ENCODE data around the gene DNAJB4. TPM values are rescaled to one million over a fixed set of nuclear protein-coding genes. Genes with fewer than 3 reads are reported as not detected.

The DNAJB4 gene
- total and polyA plus RNA-seq, 2 of the 13 experiments (the other 11 are each of a cell fraction or from before 2014, with no cell fraction given), result 4.4 to 18.6 TPM

- TF ChIP-seq TEAD3 (CRISPR knock-in tag; optimal IDR thresholded peaks at IDR 0.05; ENCODE audit: borderline replicate concordance) (no peak), ZFP36 (IDR thresholded peaks at IDR 0.05; ENCODE audit: borderline replicate concordance, low read depth, low read length, partially characterized antibody) (no peak), CEBPG (CRISPR knock-in tag; IDR thresholded peaks at IDR 0.05) (no peak), SPEN (CRISPR knock-in tag; IDR thresholded peaks at IDR 0.05; ENCODE audit: low read depth) (no peak), ATM (IDR thresholded peaks at IDR 0.05; ENCODE audit: borderline replicate concordance) (no peak), FLYWCH1 (CRISPR knock-in tag; IDR thresholded peaks at IDR 0.05) (no peak), ZNF501 (CRISPR knock-in tag; IDR thresholded peaks at IDR 0.05) (no peak), HNF1A (IDR thresholded peaks at IDR 0.05; ENCODE audit: low read depth) (no peak), HNF1A (CRISPR knock-in tag; IDR thresholded peaks at IDR 0.05; ENCODE audit: borderline replicate concordance) (peak; percentile 30; the same call in 1 of the 2 replicates), SMARCE1 (IDR thresholded peaks at IDR 0.05; ENCODE audit: borderline replicate concordance) (no peak), FUBP1 (CRISPR knock-in tag; IDR thresholded peaks at IDR 0.05; ENCODE audit: borderline replicate concordance) (no peak), TFE3 (CRISPR knock-in tag; IDR thresholded peaks at IDR 0.05) (no peak), BHLHE40 (IDR thresholded peaks at IDR 0.05; ENCODE audit: low read length) (peak; percentile 13; the same call in 1 of the 2 replicates), MLX (CRISPR knock-in tag; IDR thresholded peaks at IDR 0.05) (no peak), SRF (IDR thresholded peaks at IDR 0.05; ENCODE audit: low read depth, low read length) (no peak), ZNF335 (CRISPR knock-in tag; IDR thresholded peaks at IDR 0.05) (no peak), AGO2 (optimal IDR thresholded peaks at IDR 0.05; ENCODE audit: low read depth, low read length) (no peak), NR2F2 (IDR thresholded peaks at IDR 0.05; ENCODE audit: borderline replicate concordance, low read depth) (no peak), NFIB (CRISPR knock-in tag; IDR thresholded peaks at IDR 0.05; ENCODE audit: borderline replicate concordance) (no peak), KDM3A (CRISPR knock-in tag; IDR thresholded peaks at IDR 0.05; ENCODE audit: low read depth) (no peak), ARID3A (IDR thresholded peaks at IDR 0.05; ENCODE audit: low read depth, low read length) (peak; percentile 76)
Observed at GRCh38 chr1:78003882-78004718, 639 bp upstream of the DNAJB4 start (continued).
